Measurements from ENCODE around the gene STIP1.
A peak's percentile ranks its signal among the peaks of the same experiment; 100 is the strongest.

The STIP1 gene

DNA sequence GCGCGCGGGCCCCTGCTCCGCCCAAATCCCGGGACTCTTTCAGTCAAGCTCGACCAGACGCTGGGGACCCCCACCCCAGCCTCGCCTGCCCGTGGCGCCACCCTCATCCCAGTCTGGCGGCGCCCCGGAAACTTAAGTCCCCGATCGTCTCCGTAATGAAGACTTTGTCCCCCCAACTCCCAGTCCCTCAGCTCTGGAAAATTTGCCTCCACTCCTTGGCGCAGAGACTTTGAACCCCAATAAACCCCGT, 65.7 kb downstream of the STIP1 start:
- no peak overlapping the region for H2AFZ ChIP-seq (ENCODE audit: low read length)
- H3K27ac ChIP-seq (ENCODE audit: low read depth, low read length, poor library complexity, severe bottlenecking) = no peak overlapping the region
- TF ChIP-seq EZH2 (IDR thresholded peaks at IDR 0.05; ENCODE audit: borderline replicate concordance, low read length) (no peak), CTCF (IDR thresholded peaks at IDR 0.05; ENCODE audit: low read length) (no peak)
- H3K27me3 ChIP-seq (ENCODE audit: insufficient read depth, low read length) = no peaks in the 10 kb centered on the region
- H3K9ac ChIP-seq (ENCODE audit: low read length) = peak overlapping the region; percentile 79
- H3K4me1 ChIP-seq (ENCODE audit: insufficient read depth, low read length, severe bottlenecking) = peaks cover 38% of the 10 kb centered on the region
- H3F3A ChIP-seq (ENCODE audit: insufficient read depth, low read length) = 0 out of 2 replicates have a peak, but pooled peaks cover 3% of the 10 kb centered on the region
- H3K4me2 ChIP-seq (ENCODE audit: low read length) = peak overlapping the region; percentile 91
- no peaks in the 10 kb centered on the region for H3K9me2 ChIP-seq (ENCODE audit: low read depth, low read length)
- no peaks in the 10 kb centered on the region for H3K9me3 ChIP-seq (ENCODE audit: low read length)
- no peaks in the 10 kb centered on the region for H4K20me1 ChIP-seq (ENCODE audit: insufficient read depth, low read length)
- H3K36me3 ChIP-seq (ENCODE audit: insufficient read depth, low read length) = 0 out of 2 replicates have a peak, but pooled peaks cover 7% of the 10 kb centered on the region
- H3K4me3 ChIP-seq (ENCODE audit: low read depth, low read length, poor library complexity, severe bottlenecking) = peak overlapping the region; percentile 71
- no peaks in the 10 kb centered on the region for H3K79me2 ChIP-seq (ENCODE audit: insufficient read depth, low read length)

DNA sequence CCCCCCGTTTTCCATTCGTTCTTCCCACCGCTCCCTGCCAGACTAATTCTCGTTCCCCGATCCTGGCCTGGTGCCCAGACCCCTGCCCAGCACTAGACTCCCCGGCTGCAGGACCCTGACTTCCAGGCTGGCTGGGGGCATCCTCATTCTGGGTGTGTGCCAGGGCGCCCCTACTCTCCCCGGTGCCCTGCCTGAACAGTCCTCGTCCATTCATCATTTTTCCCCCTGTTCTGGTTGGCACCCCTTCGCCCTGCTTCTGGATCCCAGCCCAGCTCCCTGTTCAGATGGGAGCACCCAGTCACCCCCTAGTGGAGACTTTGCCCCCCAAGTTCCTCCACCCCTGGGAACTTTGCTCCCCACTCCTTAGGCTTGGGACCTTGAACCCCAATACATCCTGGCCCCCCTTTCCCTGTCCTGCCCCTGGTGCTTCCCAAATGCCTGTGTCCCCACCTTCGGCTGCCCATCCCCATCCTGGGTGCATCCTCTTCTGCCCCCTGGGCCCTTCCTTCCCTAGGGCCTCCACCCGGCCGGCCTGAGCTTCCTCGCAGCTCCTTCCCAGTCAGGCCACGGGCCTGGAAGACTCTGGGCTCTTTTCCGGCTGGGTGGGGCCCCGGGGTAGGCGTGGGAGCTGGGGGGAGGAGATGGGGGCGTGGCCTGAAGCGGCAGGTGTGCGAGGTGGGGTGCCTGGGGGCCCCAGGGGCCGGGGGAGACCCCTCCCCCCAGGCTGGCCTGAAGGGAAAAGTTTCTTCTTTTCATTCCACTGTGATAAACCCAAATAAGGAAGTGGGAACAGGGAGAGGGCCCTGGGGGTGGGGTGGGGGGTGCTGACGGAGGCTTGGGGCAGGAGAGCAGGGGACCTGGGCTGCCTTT, 66.3 kb downstream of the STIP1 start:
- no peaks in the 10 kb centered on the region for H3K9me3 ChIP-seq (ENCODE audit: low read length)
- H3K4me3 ChIP-seq (ENCODE audit: low read depth, low read length, poor library complexity, severe bottlenecking) = peak overlapping the region; percentile 71
- H2AFZ ChIP-seq (ENCODE audit: low read length) = no peak overlapping the region
- H3K9ac ChIP-seq (ENCODE audit: low read length) = peak overlapping the region; percentile 79
- TF ChIP-seq EZH2 (IDR thresholded peaks at IDR 0.05; ENCODE audit: borderline replicate concordance, low read length) (no peak), CTCF (IDR thresholded peaks at IDR 0.05; ENCODE audit: low read length) (peak; percentile 50)
- H3K4me1 ChIP-seq (ENCODE audit: insufficient read depth, low read length, severe bottlenecking) = peaks cover 33% of the 10 kb centered on the region
- H3K27ac ChIP-seq (ENCODE audit: low read depth, low read length, poor library complexity, severe bottlenecking) = no peak overlapping the region
- no peaks in the 10 kb centered on the region for H4K20me1 ChIP-seq (ENCODE audit: insufficient read depth, low read length)
- H3K9me2 ChIP-seq (ENCODE audit: low read depth, low read length) = no peaks in the 10 kb centered on the region
- H3K79me2 ChIP-seq (ENCODE audit: insufficient read depth, low read length) = no peaks in the 10 kb centered on the region
- no peaks in the 10 kb centered on the region for H3K27me3 ChIP-seq (ENCODE audit: insufficient read depth, low read length)
- 0 out of 2 replicates have a peak, but pooled peaks cover 7% of the 10 kb centered on the region for H3K36me3 ChIP-seq (ENCODE audit: insufficient read depth, low read length)
- 0 out of 2 replicates have a peak, but pooled peaks cover 3% of the 10 kb centered on the region for H3F3A ChIP-seq (ENCODE audit: insufficient read depth, low read length)
- peak overlapping the region; percentile 91 for H3K4me2 ChIP-seq (ENCODE audit: low read length)

DNA sequence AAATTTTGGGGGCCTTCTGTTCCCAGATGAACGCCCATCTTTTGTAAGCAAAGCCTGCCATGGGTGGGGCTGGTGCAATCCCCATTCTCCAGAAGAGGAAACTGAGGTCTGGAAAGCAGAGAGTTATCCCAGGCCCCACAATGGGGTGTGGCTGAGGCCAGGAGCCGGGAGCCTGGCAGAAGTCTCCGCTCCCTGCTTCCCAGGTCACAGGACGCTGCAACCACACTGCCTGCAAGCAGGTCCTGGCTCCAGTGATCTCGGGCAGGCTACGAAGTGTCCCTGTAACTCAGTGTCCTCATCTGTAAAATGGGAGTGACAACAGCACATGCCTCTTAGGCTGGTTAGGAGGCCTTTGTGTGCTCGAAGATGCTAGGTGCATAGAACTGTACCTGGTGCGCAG, 67.1 kb downstream of the STIP1 start:
- H2AFZ ChIP-seq (ENCODE audit: low read length) = no peak overlapping the region
- no peak overlapping the region for H3K27ac ChIP-seq (ENCODE audit: low read depth, low read length, poor library complexity, severe bottlenecking)
- H3K4me3 ChIP-seq (ENCODE audit: low read depth, low read length, poor library complexity, severe bottlenecking) = no peak overlapping the region
- H3K9me3 ChIP-seq (ENCODE audit: low read length) = no peaks in the 10 kb centered on the region
- TF ChIP-seq CTCF (IDR thresholded peaks at IDR 0.05; ENCODE audit: low read length) (no peak), EZH2 (IDR thresholded peaks at IDR 0.05; ENCODE audit: borderline replicate concordance, low read length) (no peak)
- H3K4me1 ChIP-seq (ENCODE audit: insufficient read depth, low read length, severe bottlenecking) = peaks cover 25% of the 10 kb centered on the region
- H3F3A ChIP-seq (ENCODE audit: insufficient read depth, low read length) = no peaks in the 10 kb centered on the region
- no peaks in the 10 kb centered on the region for H3K27me3 ChIP-seq (ENCODE audit: insufficient read depth, low read length)
- peak overlapping the region; percentile 91; the same call in 1 of the 2 replicates for H3K4me2 ChIP-seq (ENCODE audit: low read length)
- H3K9me2 ChIP-seq (ENCODE audit: low read depth, low read length) = no peaks in the 10 kb centered on the region
- H3K9ac ChIP-seq (ENCODE audit: low read length) = no peak overlapping the region
- no peaks in the 10 kb centered on the region for H4K20me1 ChIP-seq (ENCODE audit: insufficient read depth, low read length)
- H3K79me2 ChIP-seq (ENCODE audit: insufficient read depth, low read length) = no peaks in the 10 kb centered on the region
- peaks cover 7% of the 10 kb centered on the region; the same call in 1 of the 2 replicates for H3K36me3 ChIP-seq (ENCODE audit: insufficient read depth, low read length)

All from OCI-LY1 (cell line).